Measurements from ENCODE around the gene MKX.
A peak's percentile ranks its signal among the peaks of the same experiment; 100 is the strongest.

Gene MKX

GRCh38 chr10:27745732-27746396 lies at the start of gene MKX:
Gene MKX, minus strand, starts transcription at chr10:27745819. Its CDS starts 2,404 bp downstream, at chr10:27743415.
- peak in 6 of 56 donors; percentile 9 to 33 (median 20) for DNase-seq

- no peak for DNase-seq
Measured at GRCh38 chr10:27794157-27794556, 48.5 kb upstream of the MKX start.

GRCh38 chr10:27792216-27792615 lies 46.6 kb upstream of the MKX start:
- DNase-seq: no peak

GRCh38 chr10:27784272-27784671 lies 38.7 kb upstream of the MKX start:
- no peak for DNase-seq

GRCh38 chr10:27783660-27784059 lies 38.0 kb upstream of the MKX start:
- DNase-seq: no peak

GRCh38 chr10:27779462-27780015 lies 33.9 kb upstream of the MKX start:
- no peak for DNase-seq

GRCh38 chr10:27774831-27775230 lies 29.2 kb upstream of the MKX start:
- DNase-seq: no peak

- no peak for DNase-seq
Measured at GRCh38 chr10:27771231-27771630, 25.6 kb upstream of the MKX start.

- no peak for DNase-seq
Measured at GRCh38 chr10:27770181-27770580, 24.6 kb upstream of the MKX start.

- no peak for DNase-seq
Measured at GRCh38 chr10:27760867-27761266, 15.2 kb upstream of the MKX start.

GRCh38 chr10:27759483-27760272 lies 14.1 kb upstream of the MKX start:
- no peak for DNase-seq

GRCh38 chr10:27752673-27753237 lies 7.1 kb upstream of the MKX start:
- DNase-seq: no peak

GRCh38 chr10:27748601-27749000 lies 3.0 kb upstream of the MKX start:
- no peak for DNase-seq

- DNase-seq: no peak
Measured at GRCh38 chr10:27747096-27747451, 1.5 kb upstream of the MKX start.

GRCh38 chr10:27746397-27747095 lies 927 bp upstream of the MKX start:
- no peak for DNase-seq

GRCh38 chr10:27744802-27745731 lies 552 bp downstream of the MKX start:
- DNase-seq: peak in 1 of 56 donors; percentile 6

GRCh38 chr10:27743877-27744801 lies 1.5 kb downstream of the MKX start:
- DNase-seq: peak in 3 of 56 donors; percentile 5 to 12 (median 11)

- peak in 4 of 56 donors; percentile 9 to 31 (median 20) for DNase-seq
Measured at GRCh38 chr10:27743012-27743876, 2.4 kb downstream of the MKX start.
